ENCODE measurements around the gene TTLL13. TPM values are rescaled to one million over a fixed set of nuclear protein-coding genes. Genes with fewer than 3 reads are reported as not detected.
A peak's percentile ranks its signal among the peaks of the same experiment; 100 is the strongest.

Gene TTLL13
- polyA plus RNA-seq, 1 donor from 2014 or later, result 0.33 TPM

DNA sequence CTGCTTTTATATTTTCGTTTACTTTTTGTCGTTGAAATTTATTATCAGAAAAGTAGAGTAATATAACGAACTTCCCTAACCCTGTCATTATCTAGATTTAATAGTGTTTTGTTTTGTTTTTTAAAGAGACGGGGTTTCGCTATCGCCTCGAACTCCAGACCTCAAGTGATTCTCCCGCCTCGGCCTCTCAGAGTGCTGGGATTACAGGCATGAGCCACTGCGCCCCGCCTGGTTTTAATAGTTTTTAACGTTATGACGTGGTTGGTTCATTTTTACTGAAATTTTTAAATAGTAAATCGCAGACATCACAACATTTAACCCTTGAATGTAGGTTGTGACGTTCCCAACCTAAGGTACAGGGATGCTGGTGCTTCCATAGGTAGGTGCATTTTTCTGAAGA lies 17.1 kb downstream of the TTLL13 start:
- Histone ChIP-seq H4K20me1 (ENCODE audit: insufficient read depth) (peaks cover 4% of the 10 kb centered on the region), H3K9me3 (ENCODE audit: low read length) (no peaks in the 10 kb centered on the region), H3K27me3 (ENCODE audit: insufficient read depth, low read depth, low read length) (no peaks in the 10 kb centered on the region), H3K9me2 (ENCODE audit: insufficient read depth, low read length) (no peaks in the 10 kb centered on the region), H3K4me2 (ENCODE audit: low read length) (peak overlapping the region; percentile 88), H3K36me3 (ENCODE audit: insufficient read depth, low read length) (no peaks in the 10 kb centered on the region), H3F3A (ENCODE audit: insufficient read depth, low read length, poor library complexity, severe bottlenecking) (peaks cover 3% of the 10 kb centered on the region), H2AFZ (ENCODE audit: low read depth, low read length) (peak overlapping the region; percentile 74), H3K9ac (ENCODE audit: low read length) (peak overlapping the region; percentile 92), H3K27ac (ENCODE audit: low read length) (peak overlapping the region; percentile 94), H3K4me3 (ENCODE audit: low read length) (peak overlapping the region; percentile 78), H3K79me2 (replicated peaks; ENCODE audit: insufficient read depth, low read length) (peaks cover 49% of the 10 kb centered on the region)
- TF ChIP-seq RAD21 (conservative IDR thresholded peaks at IDR 0.05) (no peak), EP300 (conservative IDR thresholded peaks at IDR 0.05; ENCODE audit: poor library complexity, severe bottlenecking) (no peak), POLR2AphosphoS5 (IDR thresholded peaks at IDR 0.05) (no peak), MXI1 (conservative IDR thresholded peaks at IDR 0.05; ENCODE audit: poor library complexity, severe bottlenecking) (no peak), EZH2 (IDR thresholded peaks at IDR 0.05; ENCODE audit: borderline replicate concordance, insufficient read depth, low read length, poor library complexity, severe bottlenecking) (no peak), SMC3 (conservative IDR thresholded peaks at IDR 0.05; ENCODE audit: poor library complexity) (no peak), TAF1 (IDR thresholded peaks at IDR 0.05; ENCODE audit: low read depth) (no peak)
- TF ChIP-seq, protein P1, sequence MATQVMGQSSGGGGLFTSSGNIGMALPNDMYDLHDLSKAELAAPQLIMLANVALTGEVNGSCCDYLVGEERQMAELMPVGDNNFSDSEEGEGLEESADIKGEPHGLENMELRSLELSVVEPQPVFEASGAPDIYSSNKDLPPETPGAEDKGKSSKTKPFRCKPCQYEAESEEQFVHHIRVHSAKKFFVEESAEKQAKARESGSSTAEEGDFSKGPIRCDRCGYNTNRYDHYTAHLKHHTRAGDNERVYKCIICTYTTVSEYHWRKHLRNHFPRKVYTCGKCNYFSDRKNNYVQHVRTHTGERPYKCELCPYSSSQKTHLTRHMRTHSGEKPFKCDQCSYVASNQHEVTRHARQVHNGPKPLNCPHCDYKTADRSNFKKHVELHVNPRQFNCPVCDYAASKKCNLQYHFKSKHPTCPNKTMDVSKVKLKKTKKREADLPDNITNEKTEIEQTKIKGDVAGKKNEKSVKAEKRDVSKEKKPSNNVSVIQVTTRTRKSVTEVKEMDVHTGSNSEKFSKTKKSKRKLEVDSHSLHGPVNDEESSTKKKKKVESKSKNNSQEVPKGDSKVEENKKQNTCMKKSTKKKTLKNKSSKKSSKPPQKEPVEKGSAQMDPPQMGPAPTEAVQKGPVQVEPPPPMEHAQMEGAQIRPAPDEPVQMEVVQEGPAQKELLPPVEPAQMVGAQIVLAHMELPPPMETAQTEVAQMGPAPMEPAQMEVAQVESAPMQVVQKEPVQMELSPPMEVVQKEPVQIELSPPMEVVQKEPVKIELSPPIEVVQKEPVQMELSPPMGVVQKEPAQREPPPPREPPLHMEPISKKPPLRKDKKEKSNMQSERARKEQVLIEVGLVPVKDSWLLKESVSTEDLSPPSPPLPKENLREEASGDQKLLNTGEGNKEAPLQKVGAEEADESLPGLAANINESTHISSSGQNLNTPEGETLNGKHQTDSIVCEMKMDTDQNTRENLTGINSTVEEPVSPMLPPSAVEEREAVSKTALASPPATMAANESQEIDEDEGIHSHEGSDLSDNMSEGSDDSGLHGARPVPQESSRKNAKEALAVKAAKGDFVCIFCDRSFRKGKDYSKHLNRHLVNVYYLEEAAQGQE (IDR thresholded peaks at IDR 0.05; ENCODE audit: borderline replicate concordance), result no peak
- TF ChIP-seq, protein P2, sequence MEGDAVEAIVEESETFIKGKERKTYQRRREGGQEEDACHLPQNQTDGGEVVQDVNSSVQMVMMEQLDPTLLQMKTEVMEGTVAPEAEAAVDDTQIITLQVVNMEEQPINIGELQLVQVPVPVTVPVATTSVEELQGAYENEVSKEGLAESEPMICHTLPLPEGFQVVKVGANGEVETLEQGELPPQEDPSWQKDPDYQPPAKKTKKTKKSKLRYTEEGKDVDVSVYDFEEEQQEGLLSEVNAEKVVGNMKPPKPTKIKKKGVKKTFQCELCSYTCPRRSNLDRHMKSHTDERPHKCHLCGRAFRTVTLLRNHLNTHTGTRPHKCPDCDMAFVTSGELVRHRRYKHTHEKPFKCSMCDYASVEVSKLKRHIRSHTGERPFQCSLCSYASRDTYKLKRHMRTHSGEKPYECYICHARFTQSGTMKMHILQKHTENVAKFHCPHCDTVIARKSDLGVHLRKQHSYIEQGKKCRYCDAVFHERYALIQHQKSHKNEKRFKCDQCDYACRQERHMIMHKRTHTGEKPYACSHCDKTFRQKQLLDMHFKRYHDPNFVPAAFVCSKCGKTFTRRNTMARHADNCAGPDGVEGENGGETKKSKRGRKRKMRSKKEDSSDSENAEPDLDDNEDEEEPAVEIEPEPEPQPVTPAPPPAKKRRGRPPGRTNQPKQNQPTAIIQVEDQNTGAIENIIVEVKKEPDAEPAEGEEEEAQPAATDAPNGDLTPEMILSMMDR (IDR thresholded peaks at IDR 0.05; ENCODE audit: poor library complexity, severe bottlenecking), result no peak

DNA sequence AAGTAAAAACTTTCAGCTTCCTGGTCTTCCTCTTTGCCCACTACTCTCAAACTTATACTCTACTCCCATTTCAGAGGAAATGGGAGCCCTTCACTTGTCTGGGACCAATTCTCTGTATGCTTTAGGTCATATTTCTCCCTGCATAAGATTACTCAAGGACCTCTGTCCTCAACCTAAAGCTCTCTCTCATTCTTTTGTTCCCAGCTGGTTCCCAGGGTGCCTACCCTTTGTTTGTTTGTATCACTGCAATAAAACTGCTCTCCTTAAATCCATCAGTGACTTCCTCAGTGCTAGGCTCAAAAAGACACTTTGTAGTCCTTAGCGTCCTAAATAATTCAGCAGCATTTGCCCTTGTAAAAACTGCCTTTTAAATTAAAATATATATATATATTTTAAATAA lies 19.1 kb downstream of the TTLL13 start:
- H3K79me2 ChIP-seq (replicated peaks; ENCODE audit: insufficient read depth, low read length), result peaks cover 59% of the 10 kb centered on the region
- H3K4me3 ChIP-seq (ENCODE audit: low read length), result peak overlapping the region; percentile 78
- H3K27me3 ChIP-seq (ENCODE audit: insufficient read depth, low read depth, low read length), result no peaks in the 10 kb centered on the region
- H3K36me3 ChIP-seq (ENCODE audit: insufficient read depth, low read length), result no peaks in the 10 kb centered on the region
- H3F3A ChIP-seq (ENCODE audit: insufficient read depth, low read length, poor library complexity, severe bottlenecking), result peaks cover 3% of the 10 kb centered on the region
- H3K4me2 ChIP-seq (ENCODE audit: low read length), result peak overlapping the region; percentile 59
- TF ChIP-seq POLR2AphosphoS5 (IDR thresholded peaks at IDR 0.05) (no peak), TAF1 (IDR thresholded peaks at IDR 0.05; ENCODE audit: low read depth) (no peak), SMC3 (conservative IDR thresholded peaks at IDR 0.05; ENCODE audit: poor library complexity) (no peak), EP300 (conservative IDR thresholded peaks at IDR 0.05; ENCODE audit: poor library complexity, severe bottlenecking) (no peak), RAD21 (conservative IDR thresholded peaks at IDR 0.05) (no peak), EZH2 (IDR thresholded peaks at IDR 0.05; ENCODE audit: borderline replicate concordance, insufficient read depth, low read length, poor library complexity, severe bottlenecking) (no peak), MXI1 (conservative IDR thresholded peaks at IDR 0.05; ENCODE audit: poor library complexity, severe bottlenecking) (no peak)
- TF ChIP-seq, protein P1 (IDR thresholded peaks at IDR 0.05; ENCODE audit: borderline replicate concordance), result no peak
- TF ChIP-seq, protein P2 (IDR thresholded peaks at IDR 0.05; ENCODE audit: poor library complexity, severe bottlenecking), result no peak
- H3K9me3 ChIP-seq (ENCODE audit: low read length), result no peaks in the 10 kb centered on the region
- H3K9ac ChIP-seq (ENCODE audit: low read length), result no peak overlapping the region
- peaks cover 4% of the 10 kb centered on the region for H4K20me1 ChIP-seq (ENCODE audit: insufficient read depth)
- H3K27ac ChIP-seq (ENCODE audit: low read length), result peak overlapping the region; percentile 3
- no peak overlapping the region for H2AFZ ChIP-seq (ENCODE audit: low read depth, low read length)
- H3K9me2 ChIP-seq (ENCODE audit: insufficient read depth, low read length), result no peaks in the 10 kb centered on the region
